ENCODE results near the gene ANGEL1. TPM values are rescaled to one million over a fixed set of nuclear protein-coding genes. Genes with fewer than 3 reads are reported as not detected.

Gene ANGEL1
- total RNA-seq, 2 donors from 2014 or later, result 10.6 to 10.7 TPM

GRCh38 chr14:76778546-76779215, 34.0 kb downstream of the ANGEL1 start:
- no peak for ATAC-seq (replicated peaks)
- H3K27ac Mint-ChIP-seq, result peak overlapping the region; percentile 4
- H3K36me3 Mint-ChIP-seq (ENCODE audit: low read depth), result peaks cover 13% of the 10 kb centered on the region
- no peaks in the 10 kb centered on the region for H3K27me3 Mint-ChIP-seq
- H3K9me3 Mint-ChIP-seq, result no peaks in the 10 kb centered on the region
- peaks cover 14% of the 10 kb centered on the region for H3K4me1 Mint-ChIP-seq
- H3K4me3 Mint-ChIP-seq, result no peak overlapping the region

- peak overlapping the region; percentile 24 for H3K27ac Mint-ChIP-seq
- no peak for ATAC-seq (replicated peaks)
- no peak overlapping the region for H3K4me3 Mint-ChIP-seq
- no peaks in the 10 kb centered on the region for H3K27me3 Mint-ChIP-seq
- peaks cover 11% of the 10 kb centered on the region for H3K36me3 Mint-ChIP-seq (ENCODE audit: low read depth)
- no peaks in the 10 kb centered on the region for H3K9me3 Mint-ChIP-seq
- peaks cover 5% of the 10 kb centered on the region for H3K4me1 Mint-ChIP-seq
Observed at GRCh38 chr14:76777721-76778120, 35.0 kb downstream of the ANGEL1 start.

GRCh38 chr14:76776428-76777251, 36.0 kb downstream of the ANGEL1 start:
- Mint-ChIP-seq H3K36me3 (ENCODE audit: low read depth) (peaks cover 5% of the 10 kb centered on the region), H3K4me1 (no peaks in the 10 kb centered on the region), H3K27ac (no peak overlapping the region), H3K27me3 (no peaks in the 10 kb centered on the region), H3K9me3 (no peaks in the 10 kb centered on the region), H3K4me3 (no peak overlapping the region)
- ATAC-seq (replicated peaks), result no peak

GRCh38 chr14:76775695-76776427, 36.8 kb downstream of the ANGEL1 start:
- Mint-ChIP-seq H3K9me3 (no peaks in the 10 kb centered on the region), H3K4me3 (no peak overlapping the region), H3K27me3 (no peaks in the 10 kb centered on the region), H3K27ac (no peak overlapping the region), H3K36me3 (ENCODE audit: low read depth) (peaks cover 5% of the 10 kb centered on the region), H3K4me1 (no peaks in the 10 kb centered on the region)
- ATAC-seq (replicated peaks), result no peak

GRCh38 chr14:76774821-76775694, 37.6 kb downstream of the ANGEL1 start:
- H3K36me3 Mint-ChIP-seq (ENCODE audit: low read depth), result no peaks in the 10 kb centered on the region
- no peaks in the 10 kb centered on the region for H3K4me1 Mint-ChIP-seq
- no peak for ATAC-seq (replicated peaks)
- H3K27ac Mint-ChIP-seq, result peak overlapping the region; percentile 38
- H3K4me3 Mint-ChIP-seq, result no peak overlapping the region
- no peaks in the 10 kb centered on the region for H3K27me3 Mint-ChIP-seq
- no peaks in the 10 kb centered on the region for H3K9me3 Mint-ChIP-seq

GRCh38 chr14:76773956-76774820, 38.5 kb downstream of the ANGEL1 start:
- Mint-ChIP-seq H3K27me3 (no peaks in the 10 kb centered on the region), H3K4me1 (no peaks in the 10 kb centered on the region), H3K4me3 (peak overlapping the region; percentile 10), H3K9me3 (no peaks in the 10 kb centered on the region), H3K27ac (peak overlapping the region; percentile 63), H3K36me3 (ENCODE audit: low read depth) (no peaks in the 10 kb centered on the region)
- ATAC-seq (replicated peaks), result no peak

- Mint-ChIP-seq H3K9me3 (no peaks in the 10 kb centered on the region), H3K36me3 (ENCODE audit: low read depth) (no peaks in the 10 kb centered on the region), H3K27me3 (no peaks in the 10 kb centered on the region), H3K4me1 (no peaks in the 10 kb centered on the region), H3K27ac (peak overlapping the region; percentile 63), H3K4me3 (peak overlapping the region; percentile 10)
- peak; percentile 85 for ATAC-seq (replicated peaks)
Observed at GRCh38 chr14:76773188-76773885, 39.3 kb downstream of the ANGEL1 start.

GRCh38 chr14:76772300-76773187, 40.1 kb downstream of the ANGEL1 start:
- no peak for ATAC-seq (replicated peaks)
- no peaks in the 10 kb centered on the region for H3K9me3 Mint-ChIP-seq
- H3K4me3 Mint-ChIP-seq, result no peak overlapping the region
- H3K27ac Mint-ChIP-seq, result peak overlapping the region; percentile 54
- H3K36me3 Mint-ChIP-seq (ENCODE audit: low read depth), result no peaks in the 10 kb centered on the region
- no peaks in the 10 kb centered on the region for H3K27me3 Mint-ChIP-seq
- no peaks in the 10 kb centered on the region for H3K4me1 Mint-ChIP-seq

- Mint-ChIP-seq H3K27ac (no peak overlapping the region), H3K4me1 (no peaks in the 10 kb centered on the region), H3K27me3 (no peaks in the 10 kb centered on the region), H3K9me3 (no peaks in the 10 kb centered on the region), H3K4me3 (no peak overlapping the region), H3K36me3 (ENCODE audit: low read depth) (no peaks in the 10 kb centered on the region)
- ATAC-seq (replicated peaks), result no peak
Observed at GRCh38 chr14:76771437-76771980, 41.2 kb downstream of the ANGEL1 start.

GRCh38 chr14:76770521-76771436, 41.9 kb downstream of the ANGEL1 start:
- Mint-ChIP-seq H3K27me3 (no peaks in the 10 kb centered on the region), H3K9me3 (no peaks in the 10 kb centered on the region), H3K4me1 (no peaks in the 10 kb centered on the region), H3K4me3 (no peak overlapping the region), H3K36me3 (ENCODE audit: low read depth) (no peaks in the 10 kb centered on the region), H3K27ac (no peak overlapping the region)
- no peak for ATAC-seq (replicated peaks)

- ATAC-seq (replicated peaks), result no peak
- Mint-ChIP-seq H3K27me3 (no peaks in the 10 kb centered on the region), H3K4me1 (peaks cover 4% of the 10 kb centered on the region), H3K27ac (no peak overlapping the region), H3K9me3 (no peaks in the 10 kb centered on the region), H3K4me3 (no peak overlapping the region), H3K36me3 (ENCODE audit: low read depth) (no peaks in the 10 kb centered on the region)
Observed at GRCh38 chr14:76769636-76770292, 42.9 kb downstream of the ANGEL1 start.

Data from activated T-helper 17 cell treated with anti-CD3 and anti-CD28 coated beads, Interleukin-2, amount 50 U/mL, for 72 hours (primary cell).